Esophagus squamous epithelium (tissue), 4 donors: ENCODE results near the gene CDK13.

Experiments used
- POLR2A ChIP-seq, 4 donors: fragments of 450-650 bp; IDR thresholded peaks; one replicate each; pipeline ENCODE4 v1.6.1; 2017; ENCODE audit warnings: antibody characterized with exemption in 4 of 4, mild to moderate bottlenecking in 4 of 4, moderate library complexity in 3 of 4
- TF ChIP-seq, protein P1 (sequence below), 6 experiments: fragments of 450-650 bp in 4 of 6; fragments of 200-600 bp in 2 of 6; sonication (generic) in 2 of 6; IDR thresholded peaks; one replicate each; pipeline ENCODE4 v1.5.1; 2016 to 2019; ENCODE audit warnings: antibody characterized with exemption in 6 of 6, mild to moderate bottlenecking in 4 of 6, moderate library complexity in 4 of 6

GRCh38 chr7:40043164-40043563, 93.1 kb downstream of the CDK13 start:
- TF ChIP-seq, protein P1, sequence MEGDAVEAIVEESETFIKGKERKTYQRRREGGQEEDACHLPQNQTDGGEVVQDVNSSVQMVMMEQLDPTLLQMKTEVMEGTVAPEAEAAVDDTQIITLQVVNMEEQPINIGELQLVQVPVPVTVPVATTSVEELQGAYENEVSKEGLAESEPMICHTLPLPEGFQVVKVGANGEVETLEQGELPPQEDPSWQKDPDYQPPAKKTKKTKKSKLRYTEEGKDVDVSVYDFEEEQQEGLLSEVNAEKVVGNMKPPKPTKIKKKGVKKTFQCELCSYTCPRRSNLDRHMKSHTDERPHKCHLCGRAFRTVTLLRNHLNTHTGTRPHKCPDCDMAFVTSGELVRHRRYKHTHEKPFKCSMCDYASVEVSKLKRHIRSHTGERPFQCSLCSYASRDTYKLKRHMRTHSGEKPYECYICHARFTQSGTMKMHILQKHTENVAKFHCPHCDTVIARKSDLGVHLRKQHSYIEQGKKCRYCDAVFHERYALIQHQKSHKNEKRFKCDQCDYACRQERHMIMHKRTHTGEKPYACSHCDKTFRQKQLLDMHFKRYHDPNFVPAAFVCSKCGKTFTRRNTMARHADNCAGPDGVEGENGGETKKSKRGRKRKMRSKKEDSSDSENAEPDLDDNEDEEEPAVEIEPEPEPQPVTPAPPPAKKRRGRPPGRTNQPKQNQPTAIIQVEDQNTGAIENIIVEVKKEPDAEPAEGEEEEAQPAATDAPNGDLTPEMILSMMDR (IDR thresholded peaks at IDR 0.05) = no peak
- TF ChIP-seq POLR2A (IDR thresholded peaks at IDR 0.05) = no peak
